GM19468 (cell line): ENCODE data around the gene ANKRD31.
"Not testable (repeated sequence)": the region's sequence is repeated elsewhere in the genome, so short reads cannot be mapped to it uniquely, and the experiment has no call there.

Experiments used
- ATAC-seq: cut with Tn5 transposase; IDR thresholded peaks from one replicate; pipeline ENCODE4 v1.9.1; 2021; ENCODE audit warnings: mild to moderate bottlenecking, moderate library complexity, moderate number of reproducible peaks; ENCODE audit not compliant: unreplicated experiment; ENCODE audit errors: extremely low read depth

ANKRD31 gene

DNA sequence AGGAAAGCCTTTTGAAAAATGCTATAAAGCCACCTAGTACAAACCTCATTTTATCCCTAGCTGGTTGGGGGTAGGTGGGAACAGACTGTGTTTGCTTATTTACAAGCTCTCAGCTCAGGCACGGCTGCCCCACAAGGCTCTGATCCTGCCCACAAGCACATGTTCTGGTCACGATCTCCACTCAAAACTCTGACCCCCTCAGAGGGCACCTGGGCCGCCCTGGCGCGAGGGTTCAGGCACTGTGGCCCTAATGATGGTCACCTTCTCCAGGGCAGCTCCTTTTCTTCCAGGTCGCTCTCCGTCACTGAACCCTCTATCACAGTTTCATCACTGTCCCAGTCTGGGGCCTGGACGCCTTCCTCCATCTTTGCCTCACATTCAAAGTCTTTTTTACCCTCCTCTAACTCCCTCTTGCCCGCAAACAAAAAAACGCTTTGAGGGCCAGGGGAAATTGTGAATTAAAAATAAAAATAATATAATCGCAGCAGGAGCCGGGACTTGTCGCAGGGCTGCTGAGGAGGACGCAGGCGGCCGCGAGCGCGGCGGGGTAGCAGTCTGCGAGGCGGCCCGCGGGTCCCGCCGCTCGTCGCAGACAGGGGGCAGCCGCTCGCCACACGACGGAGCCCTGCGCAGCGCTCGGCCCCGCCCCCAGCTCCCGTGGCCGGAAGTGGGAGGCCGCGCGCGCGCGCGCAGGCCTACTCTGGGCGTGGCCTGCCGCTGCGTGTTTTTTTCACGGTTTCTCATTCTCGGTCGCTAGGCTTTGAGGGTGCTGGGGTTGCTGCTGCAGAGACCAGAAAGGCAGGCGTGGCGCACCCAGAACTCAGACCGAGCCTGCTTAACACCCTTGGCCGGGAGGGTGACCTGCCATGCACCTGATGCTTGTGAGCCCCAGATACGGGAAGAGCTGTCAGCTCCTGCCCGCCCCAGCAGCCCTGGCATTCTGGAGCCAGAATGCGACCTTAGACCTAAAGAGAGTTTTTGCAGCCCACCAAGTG is at the start of gene ANKRD31:
TSS of gene ANKRD31 (minus strand) at position 557 of the 995 bp plus-strand sequence. CDS start at position 365, 192 bp downstream.
- ATAC-seq = peak; percentile 86

DNA sequence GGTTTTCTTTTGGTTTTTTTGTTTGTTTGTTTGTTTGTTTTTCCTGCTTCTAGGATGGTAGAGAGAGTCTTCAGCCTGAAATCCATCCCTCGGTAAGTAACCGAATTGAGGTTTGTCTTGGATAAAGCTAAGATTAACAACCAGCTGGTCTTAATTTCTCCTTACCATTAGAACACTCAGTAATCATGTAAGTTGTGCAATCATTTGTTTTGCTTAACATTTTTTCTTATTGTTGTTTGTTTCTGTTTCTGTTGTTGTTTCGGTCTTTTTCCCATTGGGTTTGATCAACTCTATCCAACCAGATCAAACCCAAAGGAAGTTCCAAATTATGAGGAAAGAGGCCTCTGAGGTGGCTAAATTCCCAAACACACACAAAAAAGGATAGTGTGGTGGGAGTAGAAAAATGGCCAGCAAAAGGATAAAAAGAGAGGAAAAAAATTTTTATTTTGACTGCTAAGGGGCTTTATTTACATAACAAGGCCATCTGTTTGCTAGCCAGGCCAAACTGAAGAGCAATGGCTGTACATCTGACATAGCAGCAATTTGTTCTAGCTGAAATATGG is 49.6 kb upstream of the ANKRD31 start:
- ATAC-seq = no peak

DNA sequence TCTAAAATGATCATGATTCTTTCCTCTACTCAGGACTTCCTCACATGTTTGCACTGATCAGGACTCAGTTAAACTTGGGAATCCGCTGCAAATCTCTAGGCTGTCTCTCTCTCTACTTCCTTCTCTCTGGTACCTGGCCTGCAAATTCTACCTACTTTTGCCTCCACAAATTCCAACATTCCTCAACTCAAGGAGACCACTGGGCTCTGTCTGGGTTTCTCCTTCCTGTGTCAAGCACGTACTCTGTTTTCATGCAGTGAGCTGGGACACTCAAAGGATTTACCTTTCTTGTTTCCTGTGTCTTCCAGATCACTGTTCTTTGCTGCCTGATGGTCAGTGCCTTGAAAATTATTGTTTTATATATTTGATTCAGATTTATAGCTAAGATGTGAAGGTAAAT is 45.9 kb upstream of the ANKRD31 start:
- no peak for ATAC-seq

DNA sequence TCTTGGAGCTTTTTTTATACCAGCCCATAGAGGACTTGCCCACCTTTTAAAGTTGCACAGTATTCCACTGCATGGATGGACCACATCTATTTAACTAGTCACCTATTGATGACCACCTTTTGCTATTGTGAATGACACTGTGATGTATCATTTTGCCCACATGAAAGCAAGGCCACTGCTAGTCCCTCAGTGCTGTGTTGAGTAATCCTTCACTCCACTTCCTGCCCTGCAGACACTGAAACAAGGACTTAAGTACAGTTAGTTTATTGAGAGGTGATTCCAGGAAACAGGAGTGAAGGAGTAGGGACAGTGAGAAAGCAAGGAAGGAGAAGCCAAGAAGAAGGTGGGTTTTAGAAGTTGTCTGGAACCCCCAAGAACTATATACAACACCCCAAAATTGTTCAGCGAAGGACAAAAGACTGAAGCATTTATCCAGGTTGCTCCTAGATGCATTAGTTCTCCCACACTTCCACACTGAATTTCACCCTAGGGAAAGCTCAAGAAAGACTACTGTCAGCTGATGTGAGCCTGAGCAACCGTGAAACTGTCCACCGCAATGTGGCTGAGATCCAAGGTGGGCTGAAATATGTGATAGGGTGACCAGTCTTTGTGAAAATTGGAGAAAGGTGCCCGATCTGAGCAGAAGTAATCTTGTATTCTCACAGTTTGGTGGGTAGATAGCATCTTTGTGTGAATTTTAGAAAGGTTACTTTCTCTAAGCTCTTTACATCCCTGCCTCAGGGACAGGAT is 45.2 kb upstream of the ANKRD31 start:
- ATAC-seq = no peak

DNA sequence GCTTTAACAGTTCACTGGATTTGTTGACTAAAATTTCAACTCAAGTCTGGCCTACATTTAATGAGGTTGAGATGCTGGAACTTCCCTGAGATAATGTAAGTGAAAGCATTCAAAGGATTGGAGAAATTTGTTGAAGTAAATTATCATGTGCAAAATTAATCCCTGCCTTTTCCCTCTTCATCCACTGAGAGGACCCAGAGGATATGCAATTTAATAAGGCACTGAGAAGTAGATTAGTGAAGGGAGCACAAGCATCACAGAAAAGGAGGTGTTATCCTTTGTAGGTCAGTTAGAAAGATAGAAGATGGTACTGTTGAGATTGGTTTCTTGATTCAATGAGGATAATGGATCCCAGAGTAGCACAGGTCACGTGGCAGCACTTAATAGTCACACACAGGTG is 42.6 kb upstream of the ANKRD31 start:
- ATAC-seq = no peak

DNA sequence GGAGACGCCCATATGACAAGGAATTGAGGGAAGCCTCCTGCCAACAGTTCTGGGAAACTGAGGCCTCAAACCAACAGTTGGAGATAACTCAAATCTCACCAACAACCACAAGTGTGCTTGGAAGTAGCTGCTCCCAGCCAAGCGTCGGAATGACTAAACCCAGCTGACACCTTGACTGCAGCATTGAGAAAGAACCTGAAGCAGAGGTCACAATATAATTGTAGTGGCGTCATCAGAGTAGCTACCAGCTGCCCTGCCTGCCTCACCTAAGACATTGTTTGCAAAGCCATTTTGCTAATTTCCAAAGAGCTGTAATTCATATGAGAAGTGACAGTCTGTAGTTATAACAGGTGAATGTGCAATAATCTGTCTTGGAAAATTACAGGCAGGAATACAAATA is 40.8 kb upstream of the ANKRD31 start:
- ATAC-seq = no peak

GRCh38 chr5:75275756-75276155 is 39.1 kb upstream of the ANKRD31 start:
- ATAC-seq = no peak

GRCh38 chr5:75275147-75275546 is 38.5 kb upstream of the ANKRD31 start:
- no peak for ATAC-seq

GRCh38 chr5:75274486-75274885 is 37.8 kb upstream of the ANKRD31 start:
- ATAC-seq = no peak

DNA sequence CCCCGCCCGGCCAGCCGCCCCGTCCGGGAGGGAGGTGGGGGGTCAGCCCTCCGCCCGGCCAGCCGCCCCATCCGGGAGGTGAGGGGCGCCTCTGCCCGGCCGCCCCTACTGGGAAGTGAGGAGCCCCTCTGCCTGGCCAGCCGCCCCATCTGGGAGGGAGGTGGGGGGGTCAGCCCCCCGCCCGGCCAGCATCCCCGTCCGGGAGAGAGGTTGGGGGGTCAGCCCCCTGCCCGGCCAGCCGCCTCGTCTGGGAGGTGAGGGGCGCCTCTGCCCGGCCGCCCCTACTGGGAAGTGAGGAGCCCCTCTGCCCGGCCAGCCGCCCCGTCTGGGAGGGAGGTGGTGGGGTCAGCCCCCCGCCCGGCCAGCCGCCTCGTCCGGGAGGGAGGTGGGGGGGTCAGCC is 33.9 kb upstream of the ANKRD31 start:
- ATAC-seq = not testable (repeated sequence)

- ATAC-seq = no peak
Observed at GRCh38 chr5:75265731-75266130, 29.1 kb upstream of the ANKRD31 start.

DNA sequence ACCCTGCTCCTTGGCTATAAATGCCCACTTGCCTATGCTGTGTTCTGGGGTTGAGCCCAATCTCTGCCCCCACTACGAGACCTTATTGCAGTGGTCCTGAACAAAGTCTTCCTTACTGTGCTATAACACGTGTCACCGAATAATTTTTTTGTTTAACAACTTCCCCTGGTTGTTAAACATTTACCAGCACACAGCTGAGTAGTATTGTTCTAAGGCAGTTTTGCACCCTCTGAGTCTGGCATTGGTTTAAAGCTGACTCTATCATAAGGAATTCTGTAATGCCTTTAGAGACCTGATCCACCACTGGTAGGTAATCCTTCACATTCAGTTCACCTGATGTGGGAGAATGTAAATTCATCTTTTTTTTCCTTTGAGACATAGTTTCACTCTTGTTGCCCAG is 25.6 kb upstream of the ANKRD31 start:
- ATAC-seq = no peak

GRCh38 chr5:75260708-75261107 is 24.0 kb upstream of the ANKRD31 start:
- ATAC-seq = no peak

DNA sequence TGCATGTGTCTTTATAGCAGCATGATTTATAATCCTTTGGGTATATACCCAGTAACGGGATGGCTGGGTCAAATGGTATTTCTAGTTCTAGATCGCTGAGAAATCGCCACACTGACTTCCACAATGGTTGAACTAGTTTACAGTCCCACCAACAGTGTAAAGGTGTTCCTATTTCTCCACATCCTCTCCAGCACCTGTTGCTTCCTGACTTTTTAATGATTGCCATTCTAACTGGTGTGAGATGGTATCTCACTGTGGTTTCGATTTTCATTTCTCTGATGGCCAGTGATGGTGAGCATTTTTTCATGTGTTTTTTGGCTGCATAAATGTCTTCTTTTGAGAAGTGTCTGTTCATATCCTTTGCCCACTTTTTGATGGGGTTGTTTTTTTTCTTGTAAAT is 13.8 kb upstream of the ANKRD31 start:
- ATAC-seq = not testable (repeated sequence)

DNA sequence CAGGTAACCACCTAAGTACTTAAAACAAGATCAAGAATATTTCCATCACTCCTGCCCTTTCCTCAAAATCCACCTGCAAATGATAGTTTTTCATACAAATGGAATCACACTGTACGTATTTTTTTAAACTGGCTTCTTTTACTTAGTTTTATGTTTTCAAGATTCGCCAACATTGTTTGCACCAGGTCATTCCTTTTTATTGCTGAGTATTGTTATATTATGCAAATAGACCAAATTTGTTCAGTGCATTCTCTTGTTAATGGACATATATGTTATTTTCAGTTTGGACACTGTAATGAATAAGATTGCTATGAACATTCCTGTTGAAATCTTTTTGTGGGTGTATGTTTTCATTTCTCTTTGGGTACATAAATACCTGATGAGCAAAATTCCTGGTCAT is 8.3 kb upstream of the ANKRD31 start:
- no peak for ATAC-seq

DNA sequence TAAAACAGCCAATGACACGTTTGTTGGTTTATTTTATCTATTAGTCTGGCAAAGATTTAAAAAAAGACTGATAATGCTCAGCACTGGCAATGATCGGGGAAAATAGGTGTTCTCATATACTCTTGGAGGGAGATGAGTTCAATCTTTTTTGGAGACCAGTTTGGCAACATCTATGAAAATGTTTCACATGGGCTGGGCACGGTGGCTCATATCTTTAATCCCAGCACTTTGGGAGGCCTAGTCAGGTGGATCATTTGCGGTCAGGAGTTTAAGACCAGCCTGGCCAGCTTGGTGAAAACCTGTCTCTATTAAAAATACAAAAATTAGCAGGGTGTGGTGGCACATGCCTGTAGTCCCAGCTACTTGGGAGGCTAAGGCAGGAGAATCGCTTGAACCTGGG is 6.8 kb upstream of the ANKRD31 start:
- no peak for ATAC-seq

GRCh38 chr5:75243100-75243499 is 6.4 kb upstream of the ANKRD31 start:
- ATAC-seq = no peak

GRCh38 chr5:75242067-75242466 is 5.4 kb upstream of the ANKRD31 start:
- no peak for ATAC-seq

- no peak for ATAC-seq
Observed at GRCh38 chr5:75239681-75240080, 3.0 kb upstream of the ANKRD31 start.

- no peak for ATAC-seq
Observed at GRCh38 chr5:75235711-75236110, 967 bp downstream of the ANKRD31 start.

DNA sequence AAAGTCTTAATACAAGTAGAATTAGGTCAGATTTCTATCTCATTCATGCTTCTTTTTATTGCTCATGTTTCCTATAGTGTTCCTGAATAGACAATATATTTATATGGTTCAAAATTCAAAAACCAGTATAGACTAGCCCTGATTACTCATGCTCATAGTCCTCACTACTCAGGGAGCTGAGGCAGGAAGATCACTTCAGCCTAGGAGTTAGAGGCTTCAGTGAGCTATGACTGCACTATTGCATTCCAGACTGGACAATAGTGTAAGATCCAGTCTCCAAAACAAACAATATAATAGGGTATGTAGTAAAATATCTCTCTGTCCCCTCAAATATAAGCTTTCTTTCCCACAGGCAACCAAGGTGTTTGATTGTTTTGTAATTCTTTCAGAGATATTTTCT is 2.4 kb downstream of the ANKRD31 start:
- no peak for ATAC-seq
